ENCODE results near the gene PRR20G.

The PRR20G gene

GRCh38 chr3:127286571-127287140 is 1.2 kb downstream of the PRR20G start:
- ATAC-seq = peak; percentile 51; the same call in 2 of the 3 replicates
- TF ChIP-seq TSHZ2 (CRISPR knock-in tag; IDR thresholded peaks at IDR 0.05) (no peak), ZNF8 (CRISPR knock-in tag; IDR thresholded peaks at IDR 0.05) (no peak), ARNTL (CRISPR knock-in tag; IDR thresholded peaks at IDR 0.05; ENCODE audit: borderline replicate concordance, low read depth) (no peak), PATZ1 (CRISPR knock-in tag; IDR thresholded peaks at IDR 0.05; ENCODE audit: borderline replicate concordance) (no peak), BACH2 (CRISPR knock-in tag; IDR thresholded peaks at IDR 0.05; ENCODE audit: borderline replicate concordance) (no peak), GLIS3 (CRISPR knock-in tag; IDR thresholded peaks at IDR 0.05) (no peak)

GRCh38 chr3:127284258-127284657 is 3.6 kb downstream of the PRR20G start:
- TF ChIP-seq ZNF70 (CRISPR knock-in tag; IDR thresholded peaks at IDR 0.05) (no peak), ZNF565 (CRISPR knock-in tag; conservative IDR thresholded peaks at IDR 0.05; ENCODE audit: low read depth) (no peak), ZNF8 (CRISPR knock-in tag; IDR thresholded peaks at IDR 0.05) (no peak), ZFP3 (CRISPR knock-in tag; IDR thresholded peaks at IDR 0.05) (no peak), ISL1 (CRISPR knock-in tag; IDR thresholded peaks at IDR 0.05) (no peak), POU6F1 (CRISPR knock-in tag; IDR thresholded peaks at IDR 0.05; ENCODE audit: borderline replicate concordance, low read depth) (no peak), CSRNP3 (CRISPR knock-in tag; IDR thresholded peaks at IDR 0.05) (no peak), CREB5 (CRISPR knock-in tag; IDR thresholded peaks at IDR 0.05; ENCODE audit: low read depth) (no peak), OSR1 (CRISPR knock-in tag; IDR thresholded peaks at IDR 0.05) (no peak), TCF4 (CRISPR knock-in tag; IDR thresholded peaks at IDR 0.05; ENCODE audit: borderline replicate concordance) (no peak), RARB (CRISPR knock-in tag; IDR thresholded peaks at IDR 0.05) (no peak), SNAI2 (CRISPR knock-in tag; IDR thresholded peaks at IDR 0.05) (no peak)
- no peak for ATAC-seq

- ATAC-seq = no peak
- TF ChIP-seq CSDC2 (CRISPR knock-in tag; IDR thresholded peaks at IDR 0.05) = no peak
- TF ChIP-seq ZNF8 (CRISPR knock-in tag; IDR thresholded peaks at IDR 0.05) = no peak
- no peak for TF ChIP-seq ESRRG (CRISPR knock-in tag; IDR thresholded peaks at IDR 0.05)
- no peak for TF ChIP-seq SNAI2 (CRISPR knock-in tag; IDR thresholded peaks at IDR 0.05)
- no peak for TF ChIP-seq RARB (CRISPR knock-in tag; IDR thresholded peaks at IDR 0.05)
- TF ChIP-seq OSR1 (CRISPR knock-in tag; IDR thresholded peaks at IDR 0.05) = no peak
- TF ChIP-seq ARNTL (CRISPR knock-in tag; IDR thresholded peaks at IDR 0.05; ENCODE audit: borderline replicate concordance, low read depth) = no peak
- no peak for TF ChIP-seq TOX (CRISPR knock-in tag; IDR thresholded peaks at IDR 0.05; ENCODE audit: borderline replicate concordance)
- no peak for TF ChIP-seq PPARA (CRISPR knock-in tag; IDR thresholded peaks at IDR 0.05; ENCODE audit: borderline replicate concordance)
- no peak for TF ChIP-seq ZFP30 (CRISPR knock-in tag; IDR thresholded peaks at IDR 0.05)
- TF ChIP-seq POU6F1 (CRISPR knock-in tag; IDR thresholded peaks at IDR 0.05; ENCODE audit: borderline replicate concordance, low read depth) = no peak
- no peak for TF ChIP-seq PATZ1 (CRISPR knock-in tag; IDR thresholded peaks at IDR 0.05; ENCODE audit: borderline replicate concordance)
- no peak for TF ChIP-seq BACH2 (CRISPR knock-in tag; IDR thresholded peaks at IDR 0.05; ENCODE audit: borderline replicate concordance)
- TF ChIP-seq ZNF565 (CRISPR knock-in tag; conservative IDR thresholded peaks at IDR 0.05; ENCODE audit: low read depth) = no peak
- TF ChIP-seq CSRNP3 (CRISPR knock-in tag; IDR thresholded peaks at IDR 0.05) = no peak
- TF ChIP-seq TCF4 (CRISPR knock-in tag; IDR thresholded peaks at IDR 0.05; ENCODE audit: borderline replicate concordance) = no peak
Measured at GRCh38 chr3:127277561-127277960, 10.3 kb downstream of the PRR20G start.

Data from SK-N-SH treated with all-trans-retinoic acid at 6 μM for 48 hours (cell line).